Omental fat pad (tissue), 4 donors: Measurements from ENCODE around the gene PLCB4. TPM values are rescaled to one million over a fixed set of nuclear protein-coding genes. Genes with fewer than 3 reads are reported as not detected.

Experiments used
- ATAC-seq: fragments of 150-250 bp; one replicate; pipeline ENCODE4 v1.9.1; 2016; ENCODE audit warnings: mild to moderate bottlenecking, moderate library complexity; ENCODE audit not compliant: low FRiP score
- DNase-seq: peaks from one replicate; pipeline ENCODE4 v3.0.0-alpha.2; 2019; ENCODE audit warnings: low spot score
- total RNA-seq, 4 donors: library from RNA; depleted of rRNA; stranded (reverse); fragments of >200 nt; gene quantifications; one replicate each; pipeline ENCODE4 v1.1.0, GENCODE V29; 2016
- TF ChIP-seq, protein P1 (sequence below), 3 donors: fragments of 450-650 bp; IDR thresholded peaks; one replicate each; pipeline ENCODE4 v1.5.1; 2016 to 2017; ENCODE audit warnings: antibody characterized with exemption in 3 of 3, mild to moderate bottlenecking in 3 of 3, moderate library complexity in 2 of 3

The PLCB4 gene
- total RNA-seq, 4 donors from 2014 or later: 6.6 to 18.4 (median 11.4) TPM

DNA sequence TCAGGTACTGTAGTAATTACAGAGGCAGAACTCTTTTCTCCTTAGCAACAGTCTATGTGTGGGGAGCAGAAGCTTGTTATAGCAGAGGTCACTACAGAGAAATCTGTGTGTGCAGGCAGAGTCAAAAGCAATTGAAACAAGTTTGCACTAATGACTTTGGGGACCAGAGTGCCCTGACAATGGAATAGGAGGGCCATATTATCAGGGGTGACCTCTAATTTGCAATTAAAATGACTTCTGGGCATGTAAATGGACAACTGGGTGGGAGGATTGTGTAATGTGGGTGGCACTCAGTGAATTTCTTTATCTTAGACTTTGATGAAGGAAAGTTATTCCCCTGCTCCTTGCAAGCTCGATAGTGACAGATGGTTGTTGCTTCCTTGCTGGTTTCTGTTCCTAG, 127.2 kb downstream of the PLCB4 start:
- TF ChIP-seq, protein P1, sequence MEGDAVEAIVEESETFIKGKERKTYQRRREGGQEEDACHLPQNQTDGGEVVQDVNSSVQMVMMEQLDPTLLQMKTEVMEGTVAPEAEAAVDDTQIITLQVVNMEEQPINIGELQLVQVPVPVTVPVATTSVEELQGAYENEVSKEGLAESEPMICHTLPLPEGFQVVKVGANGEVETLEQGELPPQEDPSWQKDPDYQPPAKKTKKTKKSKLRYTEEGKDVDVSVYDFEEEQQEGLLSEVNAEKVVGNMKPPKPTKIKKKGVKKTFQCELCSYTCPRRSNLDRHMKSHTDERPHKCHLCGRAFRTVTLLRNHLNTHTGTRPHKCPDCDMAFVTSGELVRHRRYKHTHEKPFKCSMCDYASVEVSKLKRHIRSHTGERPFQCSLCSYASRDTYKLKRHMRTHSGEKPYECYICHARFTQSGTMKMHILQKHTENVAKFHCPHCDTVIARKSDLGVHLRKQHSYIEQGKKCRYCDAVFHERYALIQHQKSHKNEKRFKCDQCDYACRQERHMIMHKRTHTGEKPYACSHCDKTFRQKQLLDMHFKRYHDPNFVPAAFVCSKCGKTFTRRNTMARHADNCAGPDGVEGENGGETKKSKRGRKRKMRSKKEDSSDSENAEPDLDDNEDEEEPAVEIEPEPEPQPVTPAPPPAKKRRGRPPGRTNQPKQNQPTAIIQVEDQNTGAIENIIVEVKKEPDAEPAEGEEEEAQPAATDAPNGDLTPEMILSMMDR (IDR thresholded peaks at IDR 0.05): no peak
- DNase-seq (no peak), ATAC-seq (peak; percentile 37)

DNA sequence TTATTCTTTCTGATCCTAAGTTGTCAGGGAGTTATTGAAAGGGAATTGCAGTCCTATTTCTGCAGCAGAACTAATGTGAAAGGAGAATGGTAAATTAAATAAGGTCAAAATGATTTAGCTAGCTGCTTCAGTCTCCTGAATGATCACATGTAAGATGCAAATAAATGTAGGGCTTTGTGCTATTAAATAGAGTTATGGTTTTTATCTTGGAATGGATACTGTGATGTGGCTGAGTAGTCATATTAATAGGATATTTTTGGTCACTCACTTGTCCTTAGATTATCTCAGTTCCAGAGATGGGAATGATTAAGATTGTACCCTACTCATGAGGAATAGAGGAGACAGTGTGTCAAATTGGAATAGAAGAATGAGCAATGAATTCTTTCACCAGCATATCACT, 129.6 kb downstream of the PLCB4 start:
- DNase-seq (no peak), ATAC-seq (no peak)
- TF ChIP-seq, protein P1 (IDR thresholded peaks at IDR 0.05): no peak

DNA sequence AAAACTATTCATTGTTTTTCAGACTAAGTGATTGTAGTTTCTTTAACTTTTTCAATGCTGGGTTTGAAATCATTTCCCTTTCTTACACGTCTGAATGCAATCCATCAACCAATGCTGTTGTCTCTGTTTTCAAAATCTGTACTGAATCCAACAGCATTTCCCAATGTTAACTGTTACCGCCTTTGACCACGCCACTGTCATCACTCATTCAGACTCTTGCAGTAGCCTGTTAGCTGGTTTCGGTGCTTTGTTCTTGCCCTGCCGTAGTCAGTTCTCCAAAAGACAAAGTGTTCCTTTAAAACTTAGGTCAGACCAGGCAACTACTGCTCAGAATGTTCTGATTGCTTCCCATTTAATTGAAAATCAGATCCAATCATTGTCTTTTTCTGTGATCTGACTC, 131.3 kb downstream of the PLCB4 start:
- TF ChIP-seq, protein P1 (IDR thresholded peaks at IDR 0.05): no peak
- DNase-seq (no peak), ATAC-seq (no peak)

DNA sequence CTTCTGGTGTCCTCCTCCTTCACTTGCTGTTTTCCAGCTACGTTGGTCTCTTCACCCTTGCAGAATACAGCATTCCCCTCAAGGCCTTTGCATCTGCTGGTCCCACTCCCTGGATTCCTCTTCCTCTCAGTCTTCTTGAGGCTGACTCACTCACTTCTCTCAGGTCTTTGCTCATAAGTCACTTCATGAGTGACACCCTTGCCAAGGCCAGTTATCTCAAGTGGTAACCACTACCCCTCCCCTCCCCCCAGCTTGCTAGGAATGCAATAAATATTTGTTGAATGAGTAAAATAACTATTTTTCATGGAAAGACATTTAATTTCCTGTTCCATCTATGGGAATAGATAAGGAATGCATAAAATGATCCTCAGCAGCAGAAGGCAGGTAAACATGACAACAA, 131.7 kb downstream of the PLCB4 start:
- DNase-seq: no peak
- ATAC-seq: no peak
- TF ChIP-seq, protein P1 (IDR thresholded peaks at IDR 0.05): no peak

DNA sequence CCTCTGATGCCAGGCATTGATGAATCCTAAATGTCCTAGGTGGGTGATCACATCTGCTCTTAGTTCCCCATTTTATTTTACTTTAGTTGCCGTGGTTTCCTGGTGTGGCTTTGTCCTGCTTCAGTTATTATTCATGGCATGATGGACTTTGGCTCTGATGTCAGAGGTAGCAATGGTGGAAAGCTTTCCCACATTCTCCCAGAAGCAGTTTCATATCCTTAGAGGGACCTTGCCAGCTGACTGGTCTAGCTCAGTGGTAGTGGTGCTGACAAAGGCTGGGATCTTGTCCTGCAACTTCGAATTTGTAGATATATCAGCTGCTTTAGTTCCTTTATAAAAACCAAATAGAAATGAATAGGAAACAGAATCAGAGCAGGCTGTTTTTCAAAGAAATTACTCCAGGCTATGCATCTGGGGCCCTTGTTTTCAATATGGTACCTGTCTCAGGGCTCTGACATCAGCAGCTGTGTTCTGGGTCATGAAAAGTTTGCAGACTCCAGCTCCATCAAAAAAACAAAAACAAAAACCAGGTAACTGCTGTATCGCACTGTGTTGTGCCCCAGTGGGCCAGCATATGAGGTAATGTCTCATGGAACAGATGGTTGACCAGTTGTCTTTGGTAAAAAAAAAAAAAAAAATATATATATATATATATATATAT, 133.7 kb downstream of the PLCB4 start:
- TF ChIP-seq, protein P1 (IDR thresholded peaks at IDR 0.05): no peak
- ATAC-seq (no peak), DNase-seq (no peak)

DNA sequence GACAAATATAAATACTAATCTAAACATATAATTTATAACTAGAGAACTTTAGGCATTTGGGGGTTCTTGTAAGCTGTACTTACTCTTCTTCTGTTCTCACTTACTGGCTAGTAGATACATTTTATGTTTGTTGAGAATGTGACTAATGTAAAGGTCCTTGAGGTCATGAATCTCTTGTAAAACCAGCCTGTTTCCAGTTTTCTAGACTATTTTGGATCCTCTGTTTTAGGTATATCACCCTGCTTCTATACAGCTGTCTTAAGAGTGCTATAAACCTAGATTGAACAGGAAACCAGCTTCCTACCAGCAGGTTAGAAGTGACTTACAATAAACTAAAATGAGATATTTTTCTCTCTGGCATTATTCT, 134.2 kb downstream of the PLCB4 start:
- ATAC-seq (no peak), DNase-seq (no peak)
- TF ChIP-seq, protein P1 (IDR thresholded peaks at IDR 0.05): no peak

DNA sequence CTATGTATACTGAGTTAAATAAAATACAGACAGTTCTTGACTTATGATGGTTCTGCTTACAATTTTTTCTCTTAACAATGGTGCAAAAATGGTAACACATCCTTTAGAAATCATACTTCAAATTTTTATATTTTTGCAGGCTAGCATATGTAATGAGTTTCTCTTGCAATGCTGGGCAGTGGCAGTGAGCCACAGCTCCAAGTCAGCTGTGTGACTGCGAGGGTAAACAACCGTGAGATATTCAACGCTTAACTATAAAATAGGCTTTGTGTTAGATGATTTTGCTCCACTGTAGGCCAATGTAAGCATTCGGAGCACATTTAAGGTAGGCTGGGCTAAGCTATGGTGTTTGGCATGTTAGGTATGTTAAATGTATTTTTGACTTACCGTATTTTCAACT, 136.1 kb downstream of the PLCB4 start:
- TF ChIP-seq, protein P1 (IDR thresholded peaks at IDR 0.05): no peak
- ATAC-seq (no peak), DNase-seq (no peak)
